NB4 (cell line): ENCODE results near the gene SBF1.

Source experiments
- DNase-seq: peaks from one replicate; pipeline ENCODE4 v3.0.0; 2010; ENCODE audit warnings: low read depth
- H3K4me3 ChIP-seq: one replicate; pipeline ENCODE4 v1.5.1; 2011; ENCODE audit warnings: mild to moderate bottlenecking, low read depth, low read length, moderate library complexity
- CTCF ChIP-seq: IDR thresholded peaks from one replicate; pipeline ENCODE4 v1.5.1; 2012; ENCODE audit warnings: low read depth, low read length
- MYC ChIP-seq: IDR thresholded peaks from 2 replicates; pipeline ENCODE4 v1.6.1; 2011; ENCODE audit warnings: low read depth, low read length
- POLR2A ChIP-seq: IDR thresholded peaks from 2 replicates; pipeline ENCODE4 v1.6.1; 2011; ENCODE audit warnings: mild to moderate bottlenecking; ENCODE audit not compliant: insufficient read length; ENCODE audit errors: extremely low read depth
- TF ChIP-seq, protein P1 (sequence below): IDR thresholded peaks from 2 replicates; pipeline ENCODE4 v1.6.1; 2011; ENCODE audit warnings: low read depth, low read length

SBF1 gene

GRCh38 chr22:50408311-50408710 lies 66.5 kb downstream of the SBF1 start:
- DNase-seq: no peak
- no peak for TF ChIP-seq POLR2A
- TF ChIP-seq, protein P1, sequence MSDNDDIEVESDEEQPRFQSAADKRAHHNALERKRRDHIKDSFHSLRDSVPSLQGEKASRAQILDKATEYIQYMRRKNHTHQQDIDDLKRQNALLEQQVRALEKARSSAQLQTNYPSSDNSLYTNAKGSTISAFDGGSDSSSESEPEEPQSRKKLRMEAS: no peak
- no peak for TF ChIP-seq MYC
- TF ChIP-seq CTCF: no peak
- no peak overlapping the region for H3K4me3 ChIP-seq

DNA sequence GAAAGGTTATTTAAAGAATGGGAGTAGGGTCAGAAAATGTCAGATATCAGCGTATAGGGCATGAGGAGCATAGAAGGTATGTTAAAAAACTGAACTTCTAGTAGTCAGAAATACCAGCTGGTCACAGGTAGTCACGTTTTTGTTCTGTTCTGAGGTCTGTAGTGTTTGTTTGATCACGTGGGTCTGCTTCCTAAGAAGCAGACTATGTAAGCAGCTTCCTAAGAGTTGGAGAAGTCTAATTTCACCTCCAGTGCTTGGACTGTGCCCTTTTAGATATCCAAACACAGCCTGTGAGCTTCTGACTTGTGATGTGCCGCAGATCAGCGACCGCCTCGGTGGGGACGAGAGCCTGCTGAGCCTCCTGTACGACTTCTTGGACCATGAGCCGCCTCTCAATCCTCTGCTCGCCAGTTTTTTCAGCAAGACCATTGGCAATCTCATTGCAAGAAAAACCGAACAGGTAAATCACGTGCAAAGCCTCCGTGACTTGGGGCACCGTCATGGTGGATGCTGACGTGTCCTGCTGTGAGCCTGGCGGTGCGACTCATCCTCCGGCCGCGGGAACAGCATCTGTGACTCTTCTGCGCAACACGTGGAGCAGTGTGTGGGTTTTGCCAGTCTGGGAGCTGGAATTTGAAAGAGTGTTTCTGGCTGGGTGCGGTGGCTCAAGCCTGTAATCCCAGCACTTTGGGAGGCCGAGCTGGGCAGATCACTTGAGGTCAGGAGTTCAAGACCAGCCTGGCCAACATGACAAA lies 68.2 kb downstream of the SBF1 start:
- no peak for TF ChIP-seq POLR2A
- TF ChIP-seq, protein P1: no peak
- no peak for TF ChIP-seq MYC
- no peak for TF ChIP-seq CTCF
- no peak for DNase-seq

GRCh38 chr22:50403701-50404101 lies 71.1 kb downstream of the SBF1 start:
- TF ChIP-seq CTCF (no peak), MYC (no peak), POLR2A (no peak)
- TF ChIP-seq, protein P1: no peak
- no peak for DNase-seq

More for the DNA sequence above, 68.2 kb downstream of the SBF1 start:
- H3K4me3 ChIP-seq: no peak overlapping the region

DNA sequence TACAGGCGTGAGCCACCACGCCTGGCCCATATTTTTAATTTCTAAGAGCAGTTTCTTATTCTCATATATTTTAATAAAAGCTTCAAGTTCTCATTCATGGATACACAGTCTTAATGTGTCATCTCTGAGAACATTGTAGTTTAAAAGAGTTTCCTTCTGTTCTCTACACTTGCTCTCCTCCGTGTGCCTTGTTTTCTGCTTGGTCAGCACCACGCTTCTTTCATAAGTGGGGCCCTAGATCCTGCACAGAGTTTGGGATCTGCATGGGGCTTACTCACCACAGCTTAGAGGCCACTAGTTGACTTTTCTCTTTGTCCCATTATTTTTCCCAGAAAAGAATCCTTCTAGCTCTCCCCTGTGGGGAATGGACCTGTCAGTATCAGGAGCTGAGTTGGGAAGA lies 72.9 kb downstream of the SBF1 start:
- no peak for DNase-seq
- no peak overlapping the region for H3K4me3 ChIP-seq
- TF ChIP-seq CTCF: no peak
- TF ChIP-seq POLR2A: no peak
- TF ChIP-seq, protein P1: no peak
- TF ChIP-seq MYC: no peak

More at GRCh38 chr22:50403701-50404101, 71.1 kb downstream of the SBF1 start:
- no peak overlapping the region for H3K4me3 ChIP-seq

- DNase-seq: no peak
- no peak overlapping the region for H3K4me3 ChIP-seq
- no peak for TF ChIP-seq MYC
- TF ChIP-seq, protein P1: no peak
- TF ChIP-seq CTCF: no peak
- no peak for TF ChIP-seq POLR2A
Measured at GRCh38 chr22:50400931-50401330, 73.9 kb downstream of the SBF1 start.
